Loucy (cell line): ENCODE data around the gene FAR2.
A peak's percentile ranks its signal among the peaks of the same experiment; 100 is the strongest.

Experiments used
- H2AFZ ChIP-seq: fragments of 200-600 bp; sonication (generic); 2 replicates; pipeline ENCODE4 v1.6.0; 2016; ENCODE audit warnings: antibody characterized with exemption, mild to moderate bottlenecking, low read length, moderate library complexity
- H3F3A ChIP-seq: fragments of 200-600 bp; 2 replicates; pipeline ENCODE4 v1.6.0; 2016; ENCODE audit warnings: antibody characterized with exemption, low read depth, mild to moderate bottlenecking
- H3K27me3 ChIP-seq: fragments of 200-600 bp; sonication (generic); 2 replicates; pipeline ENCODE4 v1.6.1; 2014; ENCODE audit warnings: low read length, mild to moderate bottlenecking; ENCODE audit not compliant: insufficient read depth, poor library complexity, severe bottlenecking
- H3K36me3 ChIP-seq: fragments of 200-600 bp; sonication (generic); 2 replicates; pipeline ENCODE4 v1.6.1; 2016; ENCODE audit warnings: low read length; ENCODE audit not compliant: insufficient read depth
- H3K4me1 ChIP-seq: fragments of 200-600 bp; sonication (generic); 2 replicates; pipeline ENCODE4 v1.5.1; 2014; ENCODE audit warnings: low read length, mild to moderate bottlenecking; ENCODE audit not compliant: insufficient read depth, poor library complexity, severe bottlenecking
- H3K4me2 ChIP-seq: fragments of 200-600 bp; sonication (generic); 2 replicates; pipeline ENCODE4 v1.6.0; 2014; ENCODE audit warnings: antibody characterized with exemption, low read length, low read depth, mild to moderate bottlenecking; ENCODE audit not compliant: poor library complexity, severe bottlenecking
- H3K4me3 ChIP-seq: fragments of 200-600 bp; sonication (generic); 2 replicates; pipeline ENCODE4 v1.5.1; 2014; ENCODE audit warnings: low read length, mild to moderate bottlenecking, mixed read lengths; ENCODE audit not compliant: poor library complexity, severe bottlenecking
- H3K79me2 ChIP-seq: fragments of 200-600 bp; sonication (generic); 2 replicates; pipeline ENCODE4 v1.6.1; 2014; ENCODE audit warnings: low read length; ENCODE audit not compliant: insufficient read depth
- H3K9ac ChIP-seq: fragments of 200-600 bp; sonication (generic); 2 replicates; pipeline ENCODE4 v1.6.0; 2014; ENCODE audit warnings: mild to moderate bottlenecking, low read depth, low read length, moderate library complexity; ENCODE audit not compliant: poor library complexity, severe bottlenecking
- H3K9me2 ChIP-seq: fragments of 200-600 bp; sonication (generic); replicated peaks from 2 replicates; pipeline ENCODE4 v1.6.1; 2016; ENCODE audit warnings: low read depth, low read length, mixed read lengths
- H3K9me3 ChIP-seq: fragments of 200-600 bp; sonication (generic); 2 replicates; pipeline ENCODE4 v1.6.1; 2014; ENCODE audit warnings: mild to moderate bottlenecking, antibody characterized with exemption, low read length, low read depth; ENCODE audit not compliant: insufficient read depth
- H4K20me1 ChIP-seq: fragments of 200-600 bp; sonication (generic); 2 replicates; pipeline ENCODE4 v1.6.0; 2014; ENCODE audit warnings: antibody characterized with exemption, low read length, mild to moderate bottlenecking; ENCODE audit not compliant: insufficient read depth, poor library complexity, severe bottlenecking
- EZH2phosphoT487 ChIP-seq: fragments of 200-600 bp; IDR thresholded peaks from 2 replicates; pipeline ENCODE4 v1.6.1; 2018; ENCODE audit warnings: antibody characterized with exemption, mild to moderate bottlenecking, moderate library complexity, borderline replicate concordance
- TF ChIP-seq, protein P1 (sequence below): fragments of 200-600 bp; sonication (generic); conservative IDR thresholded peaks from 2 replicates; pipeline ENCODE4 v1.5.1; 2014; ENCODE audit warnings: mild to moderate bottlenecking, antibody characterized with exemption, low read length

The FAR2 gene

DNA sequence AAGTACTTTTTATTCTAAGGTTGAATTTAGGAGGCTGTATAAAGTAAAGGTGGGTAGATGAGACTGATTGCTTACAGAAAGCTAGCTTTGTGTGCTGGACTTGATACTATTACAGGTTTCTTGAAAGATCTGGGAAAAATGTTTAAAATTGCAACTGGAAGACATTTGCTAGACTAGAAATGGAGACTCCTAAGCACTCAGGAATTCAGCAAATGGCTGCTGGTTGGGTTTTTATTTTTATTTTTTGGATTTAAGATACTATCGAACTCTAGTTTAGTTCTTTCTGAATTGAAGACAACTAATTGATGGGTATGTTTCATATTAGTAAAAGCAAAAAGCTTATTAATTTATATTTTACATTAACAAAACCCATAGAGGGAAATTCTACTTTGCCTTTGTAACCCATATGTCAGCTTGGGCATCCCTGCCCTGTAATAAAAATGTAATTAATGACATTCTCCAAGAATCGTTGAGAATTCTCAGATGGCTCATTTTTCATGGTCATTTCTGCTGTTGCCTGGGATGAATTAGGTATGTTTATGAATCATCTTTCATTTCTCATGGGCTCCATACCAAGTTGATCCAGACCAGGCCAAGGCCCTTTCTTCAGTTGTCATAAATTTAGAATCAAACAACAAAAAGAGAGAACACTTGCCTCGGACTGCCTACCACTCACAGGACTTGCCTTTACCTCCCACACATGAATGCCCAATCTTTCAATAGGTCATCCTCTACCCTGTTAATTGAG lies 129.8 kb downstream of the FAR2 start:
- no peaks in the 10 kb centered on the region for H3K9me2 ChIP-seq
- H3K79me2 ChIP-seq, result no peaks in the 10 kb centered on the region
- no peak overlapping the region for H3K4me3 ChIP-seq
- no peaks in the 10 kb centered on the region for H4K20me1 ChIP-seq
- no peaks in the 10 kb centered on the region for H3K9me3 ChIP-seq
- H3K4me1 ChIP-seq, result peaks cover 33% of the 10 kb centered on the region
- H2AFZ ChIP-seq, result no peak overlapping the region
- H3K4me2 ChIP-seq, result no peak overlapping the region
- H3K27me3 ChIP-seq, result no peaks in the 10 kb centered on the region
- H3K9ac ChIP-seq, result no peak overlapping the region
- no peaks in the 10 kb centered on the region for H3F3A ChIP-seq
- TF ChIP-seq, protein P1, sequence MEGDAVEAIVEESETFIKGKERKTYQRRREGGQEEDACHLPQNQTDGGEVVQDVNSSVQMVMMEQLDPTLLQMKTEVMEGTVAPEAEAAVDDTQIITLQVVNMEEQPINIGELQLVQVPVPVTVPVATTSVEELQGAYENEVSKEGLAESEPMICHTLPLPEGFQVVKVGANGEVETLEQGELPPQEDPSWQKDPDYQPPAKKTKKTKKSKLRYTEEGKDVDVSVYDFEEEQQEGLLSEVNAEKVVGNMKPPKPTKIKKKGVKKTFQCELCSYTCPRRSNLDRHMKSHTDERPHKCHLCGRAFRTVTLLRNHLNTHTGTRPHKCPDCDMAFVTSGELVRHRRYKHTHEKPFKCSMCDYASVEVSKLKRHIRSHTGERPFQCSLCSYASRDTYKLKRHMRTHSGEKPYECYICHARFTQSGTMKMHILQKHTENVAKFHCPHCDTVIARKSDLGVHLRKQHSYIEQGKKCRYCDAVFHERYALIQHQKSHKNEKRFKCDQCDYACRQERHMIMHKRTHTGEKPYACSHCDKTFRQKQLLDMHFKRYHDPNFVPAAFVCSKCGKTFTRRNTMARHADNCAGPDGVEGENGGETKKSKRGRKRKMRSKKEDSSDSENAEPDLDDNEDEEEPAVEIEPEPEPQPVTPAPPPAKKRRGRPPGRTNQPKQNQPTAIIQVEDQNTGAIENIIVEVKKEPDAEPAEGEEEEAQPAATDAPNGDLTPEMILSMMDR, result no peak
- TF ChIP-seq EZH2phosphoT487, result no peak
- 0 out of 2 replicates have a peak, but pooled peaks cover 4% of the 10 kb centered on the region for H3K36me3 ChIP-seq

DNA sequence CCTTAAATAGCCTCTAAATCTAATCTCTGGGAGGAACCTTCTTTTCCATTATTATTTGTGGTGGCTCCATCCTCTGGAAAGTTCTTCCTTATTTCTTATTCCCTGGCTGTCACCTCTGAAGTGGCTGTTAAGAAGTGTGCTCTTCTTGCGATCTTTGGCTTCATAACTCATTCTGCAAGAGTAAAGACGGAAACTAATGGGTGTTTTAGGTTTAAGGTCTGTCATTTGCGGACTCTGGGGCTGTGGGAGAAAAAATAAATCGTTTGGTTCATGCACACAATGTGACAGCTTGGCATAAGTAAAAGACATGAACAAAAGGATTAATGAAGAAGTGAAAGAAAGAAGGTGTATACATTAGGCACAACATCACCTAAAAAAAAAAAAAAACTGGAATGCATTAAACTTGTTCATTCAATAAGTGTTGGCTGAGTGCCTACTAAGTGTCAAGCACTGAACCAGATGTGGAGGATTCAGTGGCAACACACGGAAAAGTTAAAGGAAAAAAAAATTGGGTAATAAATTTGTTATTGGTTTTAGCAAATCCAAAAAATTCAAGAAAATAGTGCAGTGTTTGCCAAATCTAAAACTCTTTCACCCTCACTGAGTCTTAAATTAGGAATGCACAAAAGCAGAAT lies 132.4 kb downstream of the FAR2 start:
- Histone ChIP-seq H3K9me3 (no peaks in the 10 kb centered on the region), H3K27me3 (no peaks in the 10 kb centered on the region), H3F3A (no peaks in the 10 kb centered on the region), H3K36me3 (no peaks in the 10 kb centered on the region), H3K4me1 (peaks cover 42% of the 10 kb centered on the region), H3K9ac (peak overlapping the region; percentile 43), H3K79me2 (no peaks in the 10 kb centered on the region), H2AFZ (no peak overlapping the region), H3K9me2 (no peaks in the 10 kb centered on the region), H3K4me2 (peak overlapping the region; percentile 65), H3K4me3 (peak overlapping the region; percentile 45), H4K20me1 (no peaks in the 10 kb centered on the region)
- TF ChIP-seq EZH2phosphoT487, result no peak
- TF ChIP-seq, protein P1, result no peak

DNA sequence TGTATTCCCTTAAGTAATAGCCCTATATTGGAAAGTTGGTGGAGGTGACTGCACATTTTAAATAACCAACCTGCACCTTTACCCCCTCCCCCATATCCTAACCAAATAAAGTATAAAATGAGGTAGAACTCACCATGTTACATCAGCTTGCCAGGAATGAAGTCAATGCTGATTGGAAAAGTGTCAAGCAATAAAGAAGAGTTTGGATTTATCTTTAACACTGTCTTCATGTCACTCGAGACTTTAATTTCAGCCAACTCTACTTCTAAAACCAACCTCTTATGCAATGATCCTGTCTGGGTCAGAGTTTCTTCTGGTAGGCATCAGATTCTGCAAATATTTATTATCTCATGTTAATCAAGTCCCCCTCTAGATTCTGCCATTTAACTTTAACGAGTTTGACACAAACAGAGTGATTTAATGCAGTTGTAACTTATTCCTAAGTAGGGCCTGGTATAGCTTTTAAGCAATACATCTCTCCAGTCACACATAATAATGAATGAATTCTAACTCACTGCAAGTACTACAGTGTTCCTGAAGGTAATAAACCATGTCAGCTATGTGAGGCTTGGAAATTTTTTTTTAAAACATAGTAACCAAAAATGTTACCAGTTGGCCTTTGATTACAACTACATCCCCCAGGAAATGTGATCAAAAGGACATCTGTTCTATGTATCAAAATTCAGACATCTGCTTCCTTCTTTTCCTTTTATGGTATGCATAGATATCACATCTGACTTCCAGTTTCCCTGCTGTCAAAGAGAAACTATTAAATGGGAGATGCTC lies 133.1 kb downstream of the FAR2 start:
- Histone ChIP-seq H2AFZ (no peak overlapping the region), H3K4me2 (peak overlapping the region; percentile 65), H3K9ac (peak overlapping the region; percentile 43), H3K9me2 (no peaks in the 10 kb centered on the region), H3K36me3 (no peaks in the 10 kb centered on the region), H3K4me1 (peaks cover 45% of the 10 kb centered on the region), H3F3A (no peaks in the 10 kb centered on the region), H3K9me3 (no peaks in the 10 kb centered on the region), H3K4me3 (peak overlapping the region; percentile 45), H3K79me2 (no peaks in the 10 kb centered on the region), H4K20me1 (no peaks in the 10 kb centered on the region), H3K27me3 (no peaks in the 10 kb centered on the region)
- TF ChIP-seq, protein P1, result no peak
- no peak for TF ChIP-seq EZH2phosphoT487
